NCI-H2196 treated with DMSO at 0.1 percent for 48 hours (cell line): Measurements from ENCODE around the gene CLIP1.
A peak's percentile ranks its signal among the peaks of the same experiment; 100 is the strongest.
"Not testable (repeated sequence)": the region's sequence is repeated elsewhere in the genome, so short reads cannot be mapped to it uniquely, and the experiment has no call there.

Source experiments
- DNase-seq: peaks from one replicate; lab custom pipeline; 2025; ENCODE audit not compliant: unreplicated experiment; lab: John Stamatoyannopoulos, UW

Gene CLIP1

DNA sequence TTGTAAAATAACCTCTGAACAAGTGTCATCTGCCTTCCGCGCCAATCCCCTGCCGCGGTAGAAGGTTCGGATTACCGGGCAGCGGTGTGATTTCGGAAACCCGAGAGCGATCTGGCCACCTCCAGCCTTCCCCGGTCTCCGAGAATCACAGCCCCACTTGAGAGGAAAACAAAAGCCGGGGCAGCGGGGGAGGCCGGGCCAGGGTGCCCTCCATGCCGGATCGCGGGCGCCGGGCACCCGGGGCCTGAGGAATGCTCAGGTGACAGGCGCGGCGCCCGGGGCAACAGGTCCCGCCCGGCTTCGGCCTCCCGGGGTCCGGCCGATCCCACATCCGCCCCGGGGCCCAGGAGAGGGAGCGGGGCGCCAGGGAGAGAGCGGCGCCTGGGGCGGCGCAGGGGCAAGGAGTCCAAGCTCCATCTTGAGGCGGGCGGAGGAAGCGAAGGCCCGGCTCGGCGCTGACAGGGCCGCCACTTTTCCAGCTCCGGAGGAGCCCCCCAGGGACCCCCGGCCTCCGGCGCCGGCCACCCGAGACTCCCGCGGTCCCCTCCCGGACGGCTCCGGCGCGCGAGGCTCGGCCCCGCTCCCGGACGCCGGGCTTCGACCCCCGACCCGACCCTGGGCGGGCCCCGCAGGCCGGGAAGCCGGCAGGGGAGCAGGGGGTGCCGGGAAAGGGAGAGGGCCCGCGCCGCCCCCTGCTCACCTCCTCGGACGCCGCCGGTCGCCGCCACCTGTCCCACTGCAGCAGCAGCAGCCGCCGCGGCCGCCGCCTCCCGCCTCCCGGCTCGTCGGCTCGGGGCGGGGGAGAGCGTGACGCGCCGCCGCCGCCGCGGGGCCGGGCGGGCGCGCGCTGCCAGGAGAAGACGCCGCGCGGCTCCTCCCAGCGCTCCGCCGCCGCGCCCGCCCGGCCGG, at the start of gene CLIP1:
Gene CLIP1, minus strand, starts transcription at position 849 of the 909 bp plus-strand sequence. CDS start 42,217 bp downstream, outside the sequence.
- peak; percentile 39 for DNase-seq

DNA sequence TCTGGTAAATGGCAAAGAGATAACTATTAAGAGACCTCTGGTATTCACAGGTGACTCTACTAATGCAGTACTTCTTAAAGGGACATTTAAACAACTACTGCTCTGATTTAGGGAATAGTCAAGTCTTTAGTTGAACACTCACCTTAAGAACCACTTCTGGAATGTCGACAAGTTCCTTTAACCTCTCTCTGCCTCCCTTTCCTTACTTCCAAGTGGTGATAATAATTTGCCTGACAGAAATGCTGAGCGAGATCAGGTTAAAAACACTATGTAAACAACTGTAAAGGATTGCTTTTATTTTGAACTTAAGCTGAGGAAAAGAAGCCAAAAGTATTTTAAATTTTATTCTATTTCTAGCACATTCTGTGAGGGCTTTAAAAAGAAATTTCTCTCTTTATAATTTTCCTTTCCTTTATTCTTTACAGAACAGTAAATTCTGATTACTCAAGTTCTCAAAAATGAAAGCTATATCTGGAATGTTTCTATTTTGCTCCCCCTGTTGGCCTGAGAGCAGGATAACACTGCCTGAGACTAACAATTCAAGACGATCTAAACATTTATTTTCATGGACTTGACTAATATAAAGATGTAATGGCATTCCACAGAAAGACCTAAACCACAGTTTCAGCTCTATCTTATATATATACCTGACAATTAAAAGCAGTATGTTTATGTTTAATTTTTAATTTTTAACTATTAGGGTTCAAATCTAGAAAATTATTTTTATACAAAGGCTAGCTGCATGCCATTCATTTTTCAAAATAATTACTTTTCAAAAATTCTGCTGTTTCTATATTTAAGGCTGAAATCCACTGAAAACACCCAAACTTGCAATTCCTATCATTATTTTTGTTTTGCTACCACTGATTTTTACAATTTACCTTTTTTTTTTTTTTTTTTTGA, 49.1 kb upstream of the CLIP1 start:
- DNase-seq, result peak; percentile 53

DNA sequence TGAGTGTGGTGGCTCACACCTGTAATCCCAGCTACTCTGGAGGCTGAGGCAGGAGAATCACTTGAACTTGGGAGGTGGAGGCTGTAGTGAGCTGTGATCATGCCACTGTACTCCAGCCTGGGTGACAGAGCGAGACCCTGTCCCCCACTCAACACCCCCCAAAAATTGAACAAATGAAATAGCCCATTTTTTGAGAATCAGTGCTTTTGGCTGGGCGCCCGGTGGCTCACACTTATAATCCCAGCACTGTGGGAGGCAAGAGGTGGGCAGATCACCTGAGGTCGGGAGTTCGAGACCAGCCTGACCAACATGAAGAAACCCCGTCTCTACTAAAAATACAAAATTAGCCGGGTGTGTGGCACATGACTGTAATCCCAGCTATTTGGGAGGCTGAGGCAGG, 48.1 kb upstream of the CLIP1 start:
- DNase-seq, result not testable (repeated sequence)

DNA sequence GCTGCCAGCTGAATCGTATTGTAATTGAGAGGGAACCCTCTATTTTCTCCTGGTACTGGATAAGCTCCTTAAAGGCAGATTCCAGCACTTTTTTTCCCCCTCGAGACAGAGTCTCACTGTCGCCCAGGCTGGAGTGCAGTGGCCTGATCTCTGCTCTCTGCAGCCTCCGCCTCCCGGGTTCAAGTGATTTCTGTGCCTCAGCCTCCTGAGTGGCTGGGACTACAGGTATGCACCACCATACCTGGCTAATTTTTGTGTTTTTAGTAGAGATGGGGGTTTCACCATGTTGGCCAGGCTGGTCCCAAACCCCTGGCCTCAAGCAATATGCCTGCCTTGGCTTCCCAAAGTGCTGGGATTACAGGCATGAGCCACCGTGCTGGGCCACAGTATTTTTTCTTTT, 47.4 kb upstream of the CLIP1 start:
- not testable (repeated sequence) for DNase-seq

DNA sequence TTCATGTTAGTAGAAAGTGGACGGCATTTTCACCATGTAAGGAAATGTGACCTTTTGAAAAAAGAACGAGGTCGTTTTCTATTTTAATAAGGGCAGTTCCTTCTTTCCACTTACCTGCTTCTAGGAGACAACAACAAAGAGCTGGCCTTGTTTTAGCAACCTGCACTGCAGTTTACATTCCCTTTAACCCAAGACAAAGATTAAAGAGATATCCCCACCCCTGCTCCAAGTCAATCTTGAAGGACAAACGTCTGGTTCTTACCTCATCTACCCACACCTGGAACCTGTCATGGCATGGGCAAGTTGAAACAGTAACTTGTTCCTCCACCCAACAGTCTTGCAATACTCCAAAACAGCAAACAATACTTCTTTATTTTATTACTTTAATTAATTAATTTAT, 45.5 kb upstream of the CLIP1 start:
- no peak for DNase-seq

DNA sequence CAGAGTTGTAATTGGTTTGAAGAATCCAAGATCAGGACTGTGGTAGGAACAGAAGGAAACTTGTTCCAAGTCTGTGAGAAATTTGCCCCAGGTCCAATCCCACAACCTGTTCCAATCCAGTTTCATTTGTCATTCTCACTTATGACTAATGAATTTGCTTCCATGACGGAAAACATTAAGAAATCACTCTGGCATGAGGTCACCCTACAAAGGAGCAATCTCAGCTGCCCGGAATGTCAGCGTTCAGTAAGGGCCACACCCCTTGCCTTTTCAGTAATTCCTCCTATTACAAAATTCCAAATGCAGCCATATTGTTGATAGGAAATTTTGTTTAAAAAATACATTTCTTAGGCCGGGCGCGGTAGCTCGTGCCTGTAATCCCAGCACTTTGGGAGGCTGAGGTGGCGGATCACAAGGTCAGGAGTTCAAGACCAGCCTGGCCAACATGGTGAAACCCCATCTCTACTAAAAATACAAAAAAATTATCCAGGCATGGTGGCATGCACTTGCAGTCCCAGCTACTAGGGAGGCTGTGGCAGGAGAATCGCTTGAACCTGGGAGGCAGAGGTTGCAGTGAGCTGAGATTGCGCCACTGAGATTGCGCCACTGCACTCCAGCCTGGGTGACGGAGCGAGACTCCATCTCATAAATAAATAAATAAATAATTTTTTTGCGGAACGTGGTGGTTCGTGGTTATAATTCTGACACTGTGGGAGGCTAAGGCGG, 42.0 kb upstream of the CLIP1 start:
- DNase-seq, result not testable (repeated sequence)

DNA sequence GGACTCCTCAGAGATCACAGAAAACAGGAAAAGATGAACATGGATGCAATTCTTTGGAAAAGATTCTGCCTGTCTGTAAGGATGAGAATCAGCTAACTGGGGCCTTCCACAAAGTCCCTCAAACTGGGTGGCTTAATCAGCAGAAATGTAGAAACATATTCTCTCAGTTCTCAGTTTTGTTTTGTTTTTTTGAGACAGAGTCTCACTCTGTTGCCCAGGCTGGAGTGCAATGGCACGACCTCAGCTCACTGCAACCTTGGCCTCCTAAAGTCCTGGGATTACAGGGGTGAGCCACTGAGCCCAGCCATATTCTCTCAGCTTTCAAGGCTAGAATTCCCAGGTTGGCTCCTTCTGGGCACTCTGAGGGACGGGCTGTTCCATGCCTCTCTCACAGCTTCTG, 38.2 kb upstream of the CLIP1 start:
- no peak for DNase-seq

DNA sequence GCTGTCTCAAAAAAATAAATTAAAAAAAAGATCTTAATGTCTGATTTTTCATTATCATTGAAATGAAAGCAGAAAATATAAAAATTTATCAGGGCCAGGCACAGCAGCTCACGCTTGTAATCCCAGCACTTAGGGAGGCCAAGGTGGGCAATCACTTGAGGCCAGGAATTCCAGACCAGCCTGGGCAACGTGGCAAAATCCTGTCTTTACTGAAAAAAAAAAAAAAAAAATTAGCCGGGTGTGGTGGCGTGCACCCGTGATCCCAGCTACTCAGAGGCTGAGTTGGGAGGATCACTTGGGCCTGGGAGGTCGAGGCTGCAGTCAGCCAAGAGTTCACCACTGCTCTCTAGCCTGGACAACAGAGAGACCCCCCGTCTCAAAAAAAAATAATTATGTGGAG, 37.6 kb upstream of the CLIP1 start:
- DNase-seq, result no peak

DNA sequence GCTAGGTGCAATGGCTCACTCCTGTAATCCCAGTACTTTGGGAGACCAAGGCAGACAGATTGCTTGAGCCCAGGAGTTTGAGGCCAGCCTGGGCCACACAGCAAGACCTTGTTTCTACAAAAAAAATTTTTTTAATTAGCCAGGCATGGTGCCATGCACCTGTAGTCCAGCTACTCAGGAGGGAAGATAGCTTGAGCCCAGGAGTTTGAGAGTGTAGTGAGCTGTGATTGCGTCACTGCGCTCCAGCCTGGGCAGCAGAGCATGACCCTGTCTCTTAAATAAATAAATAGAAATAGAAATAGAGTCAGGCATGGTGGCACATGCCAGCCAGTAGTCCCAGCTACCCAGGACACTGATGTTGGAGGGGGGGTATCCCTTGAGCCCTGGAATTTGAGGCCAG, 36.7 kb upstream of the CLIP1 start:
- no peak for DNase-seq

DNA sequence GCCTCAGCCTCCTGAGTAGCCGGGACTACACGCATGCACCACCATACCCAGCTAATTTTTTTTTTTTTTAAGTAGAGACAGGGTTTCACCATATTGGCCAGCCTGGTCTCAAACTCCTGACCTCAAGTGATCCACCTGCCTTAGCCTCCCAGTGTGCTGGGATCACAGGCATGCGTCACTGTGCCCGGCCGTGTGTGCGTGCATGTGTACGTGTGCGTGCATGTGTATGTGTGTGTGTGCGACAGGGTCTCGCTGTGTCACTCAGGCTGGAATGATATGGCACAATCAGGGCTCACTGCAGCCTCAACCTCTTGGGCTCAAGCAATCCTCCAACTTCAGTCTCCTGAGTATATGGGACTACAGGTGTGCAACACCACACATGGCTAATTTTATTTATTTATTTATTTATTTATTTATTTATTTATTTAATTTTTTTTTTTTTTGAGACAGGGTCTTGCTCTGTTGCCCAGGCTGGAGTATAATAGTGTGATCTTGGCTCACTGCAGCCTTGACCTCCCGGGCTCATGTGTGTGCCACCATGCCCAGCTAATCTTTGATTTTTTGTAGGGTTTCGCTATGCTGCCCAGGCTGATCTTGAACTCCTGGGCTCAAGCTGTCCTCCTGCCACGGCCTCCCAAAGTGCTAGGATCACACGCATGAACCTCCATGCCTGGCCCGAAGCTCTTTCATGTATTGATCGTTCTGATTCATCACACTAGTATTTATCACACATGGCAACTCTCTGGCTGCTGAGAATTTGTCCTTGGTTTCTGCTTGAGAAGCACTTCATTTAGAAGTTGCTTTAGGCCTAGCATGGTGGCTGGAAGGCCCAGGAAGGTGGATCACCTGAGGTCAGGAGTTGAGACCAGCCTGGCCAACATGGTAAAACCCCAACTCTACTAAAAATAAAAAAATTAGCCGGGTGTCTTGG, 35.9 kb upstream of the CLIP1 start:
- no peak for DNase-seq

DNA sequence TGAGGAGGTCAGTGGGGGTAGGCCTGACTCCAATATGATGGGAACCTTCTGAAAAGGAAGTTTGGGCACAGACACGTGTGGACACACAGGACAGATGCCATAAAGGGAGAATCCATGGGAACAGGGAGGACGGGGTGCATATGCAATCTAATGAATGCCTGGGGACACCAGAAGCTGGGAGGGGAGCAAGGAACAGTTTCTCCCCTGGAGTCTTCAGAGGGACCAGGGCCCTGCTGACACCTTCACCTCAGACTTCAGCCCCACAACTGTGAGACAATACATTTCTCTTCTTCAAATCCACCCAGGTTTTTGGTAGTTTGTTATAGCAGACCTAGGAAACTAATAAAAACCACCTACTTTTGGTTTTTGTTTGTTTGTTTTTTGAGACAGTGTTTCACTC, 35.2 kb upstream of the CLIP1 start:
- no peak for DNase-seq

DNA sequence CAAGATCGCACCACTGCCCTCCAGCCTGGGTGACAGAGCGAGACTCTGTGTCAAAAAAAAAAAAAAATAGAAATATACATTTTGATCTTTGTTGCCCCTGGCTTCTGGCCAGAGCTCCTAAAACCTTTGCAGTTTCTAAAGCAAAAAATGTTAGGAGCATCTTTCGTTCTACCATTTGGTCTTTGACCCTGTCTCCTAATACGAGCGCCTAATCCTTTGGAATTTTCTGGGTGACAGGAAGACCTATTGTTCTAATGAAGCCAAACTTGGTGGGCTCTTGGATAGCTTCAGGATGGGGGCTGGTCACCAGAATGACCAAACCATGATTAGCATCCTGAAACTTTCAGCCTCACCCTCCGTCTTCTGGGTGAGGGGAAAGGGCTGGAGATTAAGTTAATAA, 32.3 kb upstream of the CLIP1 start:
- no peak for DNase-seq

DNA sequence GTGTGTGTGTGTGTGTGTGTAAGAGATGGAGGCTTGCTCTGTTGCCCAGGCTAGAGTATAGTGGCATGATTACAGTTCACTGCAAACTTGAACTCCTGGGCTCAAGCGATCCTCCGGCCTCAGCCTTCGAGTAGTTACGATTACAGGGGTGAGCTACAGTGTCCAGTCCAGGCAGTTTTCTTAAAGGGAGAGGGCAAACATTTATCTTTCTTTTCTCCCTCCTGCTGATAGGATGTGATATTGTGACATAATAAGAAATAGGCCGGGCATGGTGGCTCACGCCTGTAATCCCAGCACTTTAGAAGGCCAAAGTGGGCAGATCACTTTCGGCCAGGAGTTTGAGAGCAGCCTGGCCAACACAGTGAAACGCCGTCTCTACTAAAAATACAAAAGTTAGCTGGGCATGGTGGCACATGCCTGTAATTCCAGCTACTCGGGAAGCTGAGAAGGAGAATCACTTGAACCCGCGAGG, 31.8 kb upstream of the CLIP1 start:
- DNase-seq, result no peak

DNA sequence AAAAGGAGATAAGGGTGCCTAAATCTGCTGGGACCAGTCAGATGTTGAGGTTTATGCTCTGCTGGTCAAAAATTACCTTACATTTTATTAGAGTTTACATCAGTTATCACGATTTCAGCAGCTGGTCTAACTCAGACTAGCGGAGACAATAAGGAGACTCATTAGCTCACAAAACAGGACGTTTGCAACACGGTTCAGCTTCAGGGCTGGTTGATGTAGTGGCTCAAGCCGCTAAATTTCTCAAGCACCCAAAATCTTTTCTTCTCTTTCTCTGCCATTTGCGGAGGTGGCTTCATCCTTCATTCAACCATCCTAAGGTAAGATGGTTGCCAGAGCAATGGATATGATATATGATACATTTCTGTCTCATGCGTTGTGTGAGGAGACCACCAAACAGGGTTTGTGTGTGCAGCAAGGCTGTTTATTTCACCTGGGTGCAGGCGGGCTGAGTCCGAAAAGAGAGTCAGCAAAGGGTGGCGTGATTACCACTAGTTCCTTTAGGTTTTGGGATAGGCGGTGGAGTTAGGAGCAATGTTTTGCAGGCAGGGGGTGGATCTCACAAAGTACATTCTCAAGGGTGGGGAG, 30.3 kb upstream of the CLIP1 start:
- no peak for DNase-seq

DNA sequence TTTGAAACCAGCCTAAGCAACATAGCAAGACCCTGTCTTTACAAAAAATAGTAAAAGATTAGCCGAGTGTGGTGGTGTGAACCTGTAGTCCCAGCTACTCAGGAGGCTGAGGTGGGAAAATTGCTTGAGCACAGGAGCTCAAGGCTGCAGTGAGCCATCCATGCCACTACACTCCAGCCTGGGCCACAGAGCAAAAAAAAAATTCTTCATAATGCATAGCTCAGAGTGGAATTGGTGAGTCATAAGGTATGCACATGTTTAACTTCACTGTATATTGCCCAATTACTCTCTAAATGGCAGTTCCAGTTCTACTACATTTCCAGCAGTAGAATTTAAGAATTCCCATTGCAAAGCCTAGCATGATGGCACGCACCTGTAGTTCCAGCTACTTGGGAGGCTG, 26.8 kb upstream of the CLIP1 start:
- no peak for DNase-seq

DNA sequence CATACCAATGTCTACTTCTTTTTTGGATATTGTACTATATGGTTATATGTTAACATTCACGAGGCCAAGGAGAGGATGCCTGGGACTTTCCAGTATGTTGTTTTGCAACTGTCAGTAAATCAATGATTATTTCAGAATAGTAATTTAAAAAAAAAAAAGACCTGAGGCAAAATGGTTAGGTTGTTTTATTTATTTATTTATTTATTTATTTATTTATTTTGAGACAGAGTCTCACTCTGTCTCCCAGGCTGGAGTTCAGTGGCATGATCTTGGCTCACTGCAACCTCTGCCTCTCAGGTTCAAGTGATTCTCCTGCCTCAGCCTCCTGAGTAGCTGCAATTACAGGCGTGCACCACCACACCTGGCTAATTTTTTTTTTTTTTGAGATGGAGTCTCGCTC, 25.4 kb upstream of the CLIP1 start:
- not testable (repeated sequence) for DNase-seq

DNA sequence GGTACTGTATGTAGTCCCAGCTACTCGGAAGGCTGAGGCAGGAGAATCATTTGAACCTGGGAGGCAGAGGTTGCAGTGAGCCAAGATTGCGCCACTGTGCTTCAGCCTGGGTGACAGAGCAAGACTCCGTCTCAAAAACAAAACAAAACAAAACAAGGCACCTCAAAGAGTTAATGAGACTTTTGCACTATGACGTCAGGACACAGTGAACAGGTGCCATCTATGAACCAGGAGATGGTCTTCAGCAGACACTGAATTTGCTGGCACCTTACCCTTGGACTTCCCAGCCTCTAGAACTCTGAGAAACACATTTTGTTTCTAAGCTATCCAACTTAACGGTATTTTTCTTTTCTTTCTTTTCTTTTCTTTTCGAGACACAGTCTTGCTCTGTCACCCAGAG, 23.9 kb upstream of the CLIP1 start:
- DNase-seq, result not testable (repeated sequence)

DNA sequence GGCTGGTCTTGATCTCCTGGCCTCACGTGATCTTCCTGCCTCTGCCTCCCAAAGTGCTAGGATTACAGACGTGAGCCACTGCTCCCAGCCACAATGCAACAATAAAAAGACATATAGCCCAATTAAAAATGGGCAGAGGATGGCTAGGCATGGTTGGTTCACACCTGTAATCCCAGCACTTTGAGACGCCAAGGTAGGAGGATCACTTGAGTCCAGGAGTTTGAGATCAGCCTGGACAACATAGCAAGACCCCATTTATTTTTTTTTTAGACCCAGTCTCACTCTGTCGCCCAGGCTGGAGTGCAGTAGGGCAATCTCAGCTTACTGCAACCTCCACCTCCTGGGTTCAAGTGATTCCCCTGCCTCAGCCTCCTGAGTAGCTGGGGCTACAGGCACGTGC, 21.6 kb upstream of the CLIP1 start:
- not testable (repeated sequence) for DNase-seq

DNA sequence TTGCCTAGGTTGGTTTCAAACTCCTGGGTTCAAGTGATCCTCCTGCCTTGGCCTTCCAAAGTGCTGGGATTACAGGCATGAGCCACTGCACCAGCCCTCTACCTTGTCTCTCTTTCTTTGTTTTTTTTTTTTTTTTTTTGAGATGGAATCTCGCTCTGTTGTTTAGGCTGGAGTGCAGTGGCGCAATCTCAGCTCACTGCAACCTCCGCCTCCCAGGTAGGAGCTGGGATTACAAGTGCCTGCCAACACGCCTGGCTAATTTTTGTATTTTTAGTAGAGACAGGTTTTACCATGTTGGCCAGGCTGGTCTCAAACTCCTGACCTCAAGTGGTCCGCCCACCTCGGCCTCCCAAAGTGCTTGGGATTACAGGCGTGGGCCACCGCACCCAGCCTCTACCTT, 16.4 kb upstream of the CLIP1 start:
- not testable (repeated sequence) for DNase-seq
